ENCODE measurements around the gene PTDSS2. TPM values are rescaled to one million over a fixed set of nuclear protein-coding genes. Genes with fewer than 3 reads are reported as not detected.

Gene PTDSS2
- total and polyA plus RNA-seq, 9 of the 15 experiments (the other 6 are each of a cell fraction or from before 2014, with no cell fraction given), result 0.45 to 53.9 (median 17.2) TPM

GRCh38 chr11:503179-503981 is 53.3 kb downstream of the PTDSS2 start (continued):
- TF ChIP-seq ATF3 (IDR thresholded peaks at IDR 0.05) (peak; percentile 18; the same call in 1 of the 2 replicates), ATF3 (CRISPR knock-in tag; conservative IDR thresholded peaks at IDR 0.05) (no peak), ZNF511 (CRISPR knock-in tag; IDR thresholded peaks at IDR 0.05) (no peak), LCOR (CRISPR knock-in tag; IDR thresholded peaks at IDR 0.05) (0 out of 2 replicates have a peak, but pooled peaks have one; percentile 44), CHD7 (IDR thresholded peaks at IDR 0.05; ENCODE audit: low read depth, low read length) (no peak), ESRRB (CRISPR knock-in tag; IDR thresholded peaks at IDR 0.05; ENCODE audit: borderline replicate concordance) (no peak), KLF1 (tag; IDR thresholded peaks at IDR 0.05) (no peak), USF1 (CRISPR knock-in tag; IDR thresholded peaks at IDR 0.05) (peak; percentile 69), CTCF (IDR thresholded peaks at IDR 0.05 in 2 of 3, conservative IDR thresholded peaks at IDR 0.05 in 1 of 3; ENCODE audit: insufficient read depth in 2 of 3, low read depth in 1 of 3, low read length in 3 of 3) (no peak), MAZ (CRISPR knock-in tag; conservative IDR thresholded peaks at IDR 0.05 in 1 of 2, IDR thresholded peaks at IDR 0.05 in 1 of 2) (0 out of 4 replicates have a peak, but pooled peaks of 1 of the 2 experiments have one; percentile 7)
